CD8-positive, alpha-beta memory T cell (primary cell): ENCODE results near the gene KRT16. TPM values are rescaled to one million over a fixed set of nuclear protein-coding genes. Genes with fewer than 3 reads are reported as not detected.
"Not testable (repeated sequence)": the region's sequence is repeated elsewhere in the genome, so short reads cannot be mapped to it uniquely, and the experiment has no call there.

Experiments used
- CTCF ChIA-PET: fragments of 350-600 bp; sonication (Branson Sonifier 250); formaldehyde crosslinking; loops from one replicate; lab custom pipeline; 2021; ENCODE audit warnings: antibody characterized with exemption; lab: Charles Lee
- POLR2A ChIA-PET: fragments of 350-600 bp; sonication (Branson Sonifier 250); formaldehyde crosslinking; loops from one replicate; lab custom pipeline; 2021; ENCODE audit warnings: antibody characterized with exemption; lab: Charles Lee
- DNase-seq, 5 donors: peaks; one replicate each; pipeline versions ENCODE4 v3.0.0 to v3.0.0-alpha.2; 2020 to 2022; ENCODE audit warnings: mixed read lengths in 1 of 5
- H3K27ac ChIP-seq: one replicate; pipeline ENCODE4 v1.7.0; 2013; ENCODE audit warnings: low read depth, mild to moderate bottlenecking, low read length, moderate library complexity
- H3K27me3 ChIP-seq: 2 replicates; pipeline ENCODE4 v1.7.0; 2013; ENCODE audit warnings: low read length, mild to moderate bottlenecking; ENCODE audit not compliant: insufficient read depth, poor library complexity, severe bottlenecking
- H3K36me3 ChIP-seq: 2 replicates; pipeline ENCODE4 v1.7.0; 2013; ENCODE audit warnings: mild to moderate bottlenecking, low read length, moderate library complexity; ENCODE audit not compliant: insufficient read depth
- H3K4me1 ChIP-seq: 2 replicates; pipeline ENCODE4 v1.7.0; 2013; ENCODE audit warnings: mild to moderate bottlenecking, low read length, moderate library complexity; ENCODE audit not compliant: insufficient read depth
- H3K4me3 ChIP-seq: 2 replicates; pipeline ENCODE4 v1.7.0; 2013; ENCODE audit warnings: mild to moderate bottlenecking, low read length
- H3K9me3 ChIP-seq: 2 replicates; pipeline ENCODE4 v1.7.0; 2013; ENCODE audit warnings: mild to moderate bottlenecking, low read length
- H3K27ac Mint-ChIP-seq, 8 donors: one replicate each; pipeline ENCODE4 v1.8.0; 2020 to 2021; ENCODE audit warnings: mixed read lengths in 8 of 8, mild to moderate bottlenecking in 6 of 8, inconsistent platforms in 3 of 8, moderate library complexity in 3 of 8
- H3K27me3 Mint-ChIP-seq, 2 donors: one replicate each; pipeline ENCODE4 v1.8.0; 2020 to 2021; ENCODE audit warnings: mixed read lengths in 2 of 2, mild to moderate bottlenecking in 1 of 2, moderate library complexity in 1 of 2
- H3K36me3 Mint-ChIP-seq, 3 donors: one replicate each; pipeline ENCODE4 v1.8.0; 2020 to 2021; ENCODE audit warnings: mixed read lengths in 3 of 3, inconsistent platforms in 1 of 3, mild to moderate bottlenecking in 1 of 3
- H3K4me1 Mint-ChIP-seq, 3 donors: one replicate each; pipeline ENCODE4 v1.8.0; 2020 to 2021; ENCODE audit warnings: mixed read lengths in 3 of 3, inconsistent platforms in 1 of 3, mild to moderate bottlenecking in 1 of 3
- H3K4me3 Mint-ChIP-seq, 7 donors: one replicate each; pipeline ENCODE4 v1.8.0; 2020 to 2021; ENCODE audit warnings: mixed read lengths in 7 of 7, mild to moderate bottlenecking in 6 of 7, moderate library complexity in 4 of 7, inconsistent platforms in 2 of 7
- H3K9me3 Mint-ChIP-seq, 5 donors: one replicate each; pipeline ENCODE4 v1.8.0; 2020 to 2022; ENCODE audit warnings: mixed read lengths in 5 of 5, mild to moderate bottlenecking in 3 of 5, moderate library complexity in 2 of 5, inconsistent platforms in 1 of 5
- polyA plus RNA-seq: library from polyadenylated mRNA; unstranded; fragments of 300-500 nt; fragmentation: Illumina TruSeq; gene quantifications from one replicate; pipeline ENCODE4 v1.2.3, GENCODE V29; 2021
- total RNA-seq, 2 experiments: library from RNA; stranded (reverse); gene quantifications; one replicate each; pipeline ENCODE4 v1.2.3, GENCODE V29; 2021

Gene KRT16
- total RNA-seq (not detected), polyA plus RNA-seq (not detected)

GRCh38 chr17:41612376-41613160 is at the start of gene KRT16:
KRT16 (minus strand) TSS chr17:41612767; CDS start chr17:41612688, 79 bp downstream.
- H3K4me1 ChIP-seq, H3K4me1 Mint-ChIP-seq, H3K36me3 Mint-ChIP-seq, CTCF ChIA-PET, H3K27me3 ChIP-seq, H3K27ac ChIP-seq, H3K9me3 ChIP-seq, H3K36me3 ChIP-seq, DNase-seq, POLR2A ChIA-PET, H3K4me3 ChIP-seq, H3K9me3 Mint-ChIP-seq: not testable (repeated sequence)
- peaks cover 3 to 24% of the 10 kb centered on the region in 2 donors for H3K27me3 Mint-ChIP-seq
- peak within 1 kb of the TSS in 1 of 7 donors; percentile 36 for H3K4me3 Mint-ChIP-seq
- H3K27ac Mint-ChIP-seq, result peak within 1 kb of the TSS in 2 of 8 donors; percentile 59 to 72

GRCh38 chr17:41660221-41660711 is 47.7 kb upstream of the KRT16 start:
- Mint-ChIP-seq H3K4me1 (peaks cover 5 to 6% (median 5%) of the 10 kb centered on the region in 3 donors), H3K27ac (no peak overlapping the region), H3K4me3 (no peak overlapping the region), H3K9me3 (no peaks in the 10 kb centered on the region), H3K27me3 (peaks cover 2 to 3% of the 10 kb centered on the region in 2 donors), H3K36me3 (no peaks in the 10 kb centered on the region)
- Histone ChIP-seq H3K36me3 (no peaks in the 10 kb centered on the region), H3K27me3 (no peaks in the 10 kb centered on the region), H3K4me1 (peaks cover 5% of the 10 kb centered on the region), H3K9me3 (no peaks in the 10 kb centered on the region), H3K4me3 (no peak overlapping the region), H3K27ac (no peak overlapping the region)
- no peak for DNase-seq
- ChIA-PET POLR2A (no interaction called here), CTCF (interaction anchor here (13.9 kb wide), 1 partner anchor 11 kb away, joined by 311 read pairs; no protein-coding TSS in a partner anchor)

- Mint-ChIP-seq H3K4me1 (peaks cover 0 to 6% (median 2%) of the 10 kb centered on the region in 3 donors), H3K36me3 (no peaks in the 10 kb centered on the region), H3K27me3 (peaks cover 2 to 3% of the 10 kb centered on the region in 2 donors), H3K4me3 (no peak overlapping the region), H3K9me3 (no peaks in the 10 kb centered on the region), H3K27ac (no peak overlapping the region)
- Histone ChIP-seq H3K4me1 (no peaks in the 10 kb centered on the region), H3K4me3 (no peak overlapping the region), H3K9me3 (no peaks in the 10 kb centered on the region), H3K27me3 (no peaks in the 10 kb centered on the region), H3K36me3 (no peaks in the 10 kb centered on the region), H3K27ac (no peak overlapping the region)
- CTCF ChIA-PET, result interaction anchor here (13.9 kb wide), 1 partner anchor 10 kb away, joined by 311 read pairs; no protein-coding TSS in a partner anchor
- no peak for DNase-seq
- POLR2A ChIA-PET, result no interaction called here
These were observed 47.1 kb upstream of the KRT16 start for GRCh38 chr17:41659427-41660212.

- no peak overlapping the region for H3K27ac Mint-ChIP-seq
- H3K4me1 ChIP-seq, result no peaks in the 10 kb centered on the region
- no peak for DNase-seq
- H3K4me1 Mint-ChIP-seq, result peaks cover 0 to 6% (median 2%) of the 10 kb centered on the region in 3 donors
- H3K9me3 Mint-ChIP-seq, result no peaks in the 10 kb centered on the region
- H3K36me3 ChIP-seq, result no peaks in the 10 kb centered on the region
- ChIA-PET POLR2A (no interaction called here), CTCF (interaction anchor here (1.9 kb wide), 1 partner anchor 10 kb away, joined by 17 read pairs; no protein-coding TSS in a partner anchor)
- H3K36me3 Mint-ChIP-seq, result no peaks in the 10 kb centered on the region
- H3K4me3 Mint-ChIP-seq, result no peak overlapping the region
- H3K9me3 ChIP-seq, result no peaks in the 10 kb centered on the region
- no peaks in the 10 kb centered on the region for H3K27me3 ChIP-seq
- H3K27me3 Mint-ChIP-seq, result peaks cover 2 to 3% of the 10 kb centered on the region in 2 donors
- no peak overlapping the region for H3K27ac ChIP-seq
- no peak overlapping the region for H3K4me3 ChIP-seq
These were observed 46.3 kb upstream of the KRT16 start for GRCh38 chr17:41658846-41659245.

GRCh38 chr17:41657936-41658335 is 45.4 kb upstream of the KRT16 start:
- H3K9me3 Mint-ChIP-seq, result no peaks in the 10 kb centered on the region
- H3K4me3 ChIP-seq, result no peak overlapping the region
- H3K27me3 ChIP-seq, result no peaks in the 10 kb centered on the region
- peaks cover 0 to 2% (median 0%) of the 10 kb centered on the region in 3 donors for H3K4me1 Mint-ChIP-seq
- peaks cover 2 to 3% of the 10 kb centered on the region in 2 donors for H3K27me3 Mint-ChIP-seq
- H3K4me3 Mint-ChIP-seq, result no peak overlapping the region
- no peak overlapping the region for H3K27ac Mint-ChIP-seq
- CTCF ChIA-PET, result interaction anchor here (1.9 kb wide), 1 partner anchor 9 kb away, joined by 17 read pairs; no protein-coding TSS in a partner anchor
- H3K36me3 Mint-ChIP-seq, result no peaks in the 10 kb centered on the region
- DNase-seq, result no peak
- no peaks in the 10 kb centered on the region for H3K4me1 ChIP-seq
- POLR2A ChIA-PET, result no interaction called here
- H3K36me3 ChIP-seq, result no peaks in the 10 kb centered on the region
- no peak overlapping the region for H3K27ac ChIP-seq
- H3K9me3 ChIP-seq, result no peaks in the 10 kb centered on the region

- Mint-ChIP-seq H3K9me3 (no peaks in the 10 kb centered on the region), H3K36me3 (no peaks in the 10 kb centered on the region), H3K27ac (no peak overlapping the region), H3K4me1 (no peaks in the 10 kb centered on the region), H3K27me3 (peaks cover 2 to 3% of the 10 kb centered on the region in 2 donors), H3K4me3 (no peak overlapping the region)
- H3K9me3 ChIP-seq, result no peaks in the 10 kb centered on the region
- no peaks in the 10 kb centered on the region for H3K27me3 ChIP-seq
- no peak overlapping the region for H3K4me3 ChIP-seq
- H3K4me1 ChIP-seq, result no peaks in the 10 kb centered on the region
- CTCF ChIA-PET, result interaction anchor here (1.9 to 2.3 kb wide), 2 partner anchors 9 kb away, joined by 6 to 17 read pairs; no protein-coding TSS in a partner anchor
- POLR2A ChIA-PET, result no interaction called here
- H3K27ac ChIP-seq, result no peak overlapping the region
- H3K36me3 ChIP-seq, result no peaks in the 10 kb centered on the region
- no peak for DNase-seq
These were observed 44.7 kb upstream of the KRT16 start for GRCh38 chr17:41657176-41657754.

GRCh38 chr17:41656249-41657023 is 43.9 kb upstream of the KRT16 start:
- H3K4me1 Mint-ChIP-seq, result peaks cover 0 to 3% (median 0%) of the 10 kb centered on the region in 3 donors
- H3K27ac ChIP-seq, result no peak overlapping the region
- H3K4me3 ChIP-seq, result no peak overlapping the region
- H3K27me3 ChIP-seq, result no peaks in the 10 kb centered on the region
- H3K9me3 ChIP-seq, result no peaks in the 10 kb centered on the region
- no peaks in the 10 kb centered on the region for H3K4me1 ChIP-seq
- peaks cover 2 to 3% of the 10 kb centered on the region in 2 donors for H3K27me3 Mint-ChIP-seq
- H3K27ac Mint-ChIP-seq, result no peak overlapping the region
- H3K36me3 ChIP-seq, result no peaks in the 10 kb centered on the region
- H3K9me3 Mint-ChIP-seq, result no peaks in the 10 kb centered on the region
- H3K36me3 Mint-ChIP-seq, result no peaks in the 10 kb centered on the region
- no peak for DNase-seq
- ChIA-PET POLR2A (no interaction called here), CTCF (interaction anchor here (2.3 kb wide), 1 partner anchor 10 kb away, joined by 6 read pairs; no protein-coding TSS in a partner anchor)
- no peak overlapping the region for H3K4me3 Mint-ChIP-seq
